HEK293 (cell line): ENCODE results near the gene TC2N.

Source experiments
- CTCF ChIP-seq: fragments of 450-650 bp; formaldehyde crosslinking; IDR thresholded peaks from 2 replicates; pipeline ENCODE4 v1.5.1; 2016; ENCODE audit warnings: missing biosample characterization, missing genetic modification characterization
- PBX3 ChIP-seq: sonication (generic); formaldehyde crosslinking; IDR thresholded peaks from 2 replicates; pipeline ENCODE4 v1.8.1; 2022; ENCODE audit warnings: mild to moderate bottlenecking, moderate library complexity, missing genetic modification reagents
- PRDM2 ChIP-seq: fragments of 450-650 bp; formaldehyde crosslinking; IDR thresholded peaks from 2 replicates; pipeline ENCODE4 v1.5.1; 2016; ENCODE audit warnings: missing biosample characterization, missing genetic modification characterization, borderline replicate concordance
- REST ChIP-seq: fragments of 450-650 bp; formaldehyde crosslinking; IDR thresholded peaks from 2 replicates; pipeline ENCODE4 v1.5.1; 2016; ENCODE audit warnings: missing biosample characterization, missing genetic modification characterization
- ZBTB44 ChIP-seq: fragments of 450-650 bp; IDR thresholded peaks from 2 replicates; pipeline ENCODE4 v1.5.1; 2018; ENCODE audit warnings: missing biosample characterization, mild to moderate bottlenecking, missing genetic modification characterization
- ZNF138 ChIP-seq: fragments of 450-650 bp; formaldehyde crosslinking; IDR thresholded peaks from 2 replicates; pipeline ENCODE4 v1.5.1; 2016; ENCODE audit warnings: missing biosample characterization, missing genetic modification characterization, borderline replicate concordance
- ZNF202 ChIP-seq: fragments of 450-650 bp; formaldehyde crosslinking; IDR thresholded peaks from 2 replicates; pipeline ENCODE4 v1.5.1; 2016; ENCODE audit warnings: missing biosample characterization, missing genetic modification characterization, borderline replicate concordance
- ZNF274 ChIP-seq, 2 experiments: fragments of 200-500 bp in 1 of 2; fragments of 450-650 bp in 1 of 2; sonication (Bioruptor generic) in 1 of 2; formaldehyde crosslinking in 1 of 2; IDR thresholded peaks; 2 replicates each; pipeline versions ENCODE4 v1.5.1 to v1.6.1; 2014 to 2016; ENCODE audit warnings: borderline replicate concordance in 1 of 2, inconsistent platforms in 1 of 2, low read length in 1 of 2, missing biosample characterization in 1 of 2, missing genetic modification characterization in 1 of 2
- ZNF354C ChIP-seq: fragments of 450-650 bp; formaldehyde crosslinking; IDR thresholded peaks from 2 replicates; pipeline ENCODE4 v1.5.1; 2016; ENCODE audit warnings: missing biosample characterization, missing genetic modification characterization, low read depth, borderline replicate concordance
- ZNF645 ChIP-seq: fragments of 450-650 bp; formaldehyde crosslinking; IDR thresholded peaks from 2 replicates; pipeline ENCODE4; 2016; ENCODE audit warnings: missing biosample characterization, missing genetic modification characterization
- ZNF837 ChIP-seq: fragments of 450-650 bp; formaldehyde crosslinking; IDR thresholded peaks from 2 replicates; pipeline ENCODE4 v1.5.1; 2016; ENCODE audit warnings: missing biosample characterization, missing genetic modification characterization

- no peak for TF ChIP-seq CTCF (tag by site-specific recombination)
- no peak for TF ChIP-seq ZNF138 (tag by site-specific recombination)
- TF ChIP-seq ZNF837 (tag by site-specific recombination) = no peak
- no peak for TF ChIP-seq ZNF354C (tag by site-specific recombination)
- no peak for TF ChIP-seq ZNF202 (tag by site-specific recombination)
- TF ChIP-seq PRDM2 (tag by site-specific recombination) = no peak
- TF ChIP-seq ZNF274 (IDR thresholded peaks at IDR 0.05; ENCODE audit: low read length) = no peak
- no peak for TF ChIP-seq ZNF274 (tag by site-specific recombination; IDR thresholded peaks at IDR 0.05; ENCODE audit: borderline replicate concordance)
- no peak for TF ChIP-seq PBX3
- no peak for TF ChIP-seq ZBTB44 (tag by site-specific recombination)
- TF ChIP-seq REST (tag by site-specific recombination) = no peak
- no peak for TF ChIP-seq ZNF645 (tag by site-specific recombination)
These were observed 115.6 kb downstream of the TC2N start for GRCh38 chr14:91751719-91752118.
